Mammary epithelial cell (primary cell): ENCODE measurements around the gene COG8.

Source experiments
- CTCF ChIP-seq, 2 donors: IDR thresholded peaks in 1 of 2; conservative IDR thresholded peaks in 1 of 2; 2 replicates each; pipeline ENCODE4 v1.5.1; 2011 to 2012; ENCODE audit warnings: inconsistent platforms in 2 of 2, low read length in 2 of 2, mild to moderate bottlenecking in 2 of 2, control low read depth in 1 of 2, low read depth in 1 of 2; ENCODE audit not compliant: insufficient read depth in 1 of 2; ENCODE audit errors: extremely low read depth in 1 of 2
- EZH2 ChIP-seq: IDR thresholded peaks from 2 replicates; pipeline ENCODE4 v1.6.1; 2012; ENCODE audit warnings: low read length, inconsistent platforms, borderline replicate concordance

GRCh38 chr16:69301187-69301586 lies 38.2 kb downstream of the COG8 start:
- TF ChIP-seq CTCF (conservative IDR thresholded peaks at IDR 0.05 in 1 of 2, IDR thresholded peaks at IDR 0.05 in 1 of 2; ENCODE audit: extremely low read depth in 1 of 2, insufficient read depth in 1 of 2, low read depth in 1 of 2, low read length in 2 of 2), result no peak
- no peak for TF ChIP-seq EZH2
